A673 (cell line): ENCODE results near the gene TMEM184A. TPM values are rescaled to one million over a fixed set of nuclear protein-coding genes. Genes with fewer than 3 reads are reported as not detected.

Experiments
- BruUV-seq: library from RNA; stranded (reverse); fragments of 400-500 nt; replicated peaks from 2 replicates; lab custom pipeline; 2021; lab: Mats Ljungman, UMichigan
- CTCF ChIA-PET: fragments of 300-600 bp; sonication (Branson Sonifier 250); formaldehyde crosslinking; loops from one replicate; lab custom pipeline; 2022; ENCODE audit warnings: antibody characterized with exemption; lab: Charles Lee
- POLR2A ChIA-PET: fragments of 300-600 bp; sonication (Branson Sonifier 250); formaldehyde crosslinking; loops from one replicate; lab custom pipeline; 2022; ENCODE audit warnings: antibody characterized with exemption; ENCODE audit not compliant: low non-redundant PET; lab: Charles Lee
- DNase-seq: peaks from one replicate; pipeline ENCODE4 v3.0.0-alpha.2; 2015; ENCODE audit warnings: low spot score
- H3K27ac ChIP-seq: fragments of 200-600 bp; sonication (generic); 2 replicates; pipeline ENCODE4 v1.5.1; 2016; ENCODE audit warnings: mixed run types, low read depth, mild to moderate bottlenecking, mixed read lengths, antibody characterized with exemption, low read length; ENCODE audit not compliant: poor library complexity, severe bottlenecking
- H3K27me3 ChIP-seq: fragments of 200-600 bp; sonication (generic); replicated peaks from 2 replicates; pipeline ENCODE4 v1.6.1; 2017; ENCODE audit warnings: mixed run types, low read depth, mild to moderate bottlenecking, mixed read lengths, antibody characterized with exemption, low read length; ENCODE audit not compliant: insufficient read depth, poor library complexity
- H3K36me3 ChIP-seq: fragments of 200-600 bp; sonication (generic); 2 replicates; pipeline ENCODE4 v1.6.1; 2016; ENCODE audit warnings: mixed run types, mild to moderate bottlenecking, mixed read lengths, antibody characterized with exemption, low read length; ENCODE audit not compliant: insufficient read depth, poor library complexity, severe bottlenecking
- H3K4me1 ChIP-seq: fragments of 200-600 bp; sonication (generic); 2 replicates; pipeline ENCODE4 v1.6.1; 2017; ENCODE audit warnings: mixed run types, mild to moderate bottlenecking, mixed read lengths, antibody characterized with exemption, low read length; ENCODE audit not compliant: insufficient read depth, poor library complexity, severe bottlenecking
- H3K4me3 ChIP-seq: fragments of 200-600 bp; sonication (generic); 2 replicates; pipeline ENCODE4 v1.5.1; 2016; ENCODE audit warnings: low read depth, mixed run types, mild to moderate bottlenecking, mixed read lengths, low read length; ENCODE audit not compliant: poor library complexity, severe bottlenecking
- H3K9me3 ChIP-seq: fragments of 200-600 bp; sonication (generic); 2 replicates; pipeline ENCODE4 v1.6.1; 2016; ENCODE audit warnings: mixed run types, low read depth, mild to moderate bottlenecking, mixed read lengths, antibody characterized with exemption, low read length; ENCODE audit not compliant: poor library complexity, severe bottlenecking
- CTCF ChIP-seq: fragments of 300-800, 200-600 bp; sonication (generic); conservative IDR thresholded peaks from 2 replicates; pipeline ENCODE4 v1.5.1; 2017; ENCODE audit warnings: low read depth, mild to moderate bottlenecking, antibody characterized with exemption, low read length, moderate library complexity, mixed read lengths
- EZH2 ChIP-seq: fragments of 200-600 bp; sonication (generic); IDR thresholded peaks from 2 replicates; pipeline ENCODE4 v1.6.1; 2017; ENCODE audit warnings: borderline replicate concordance, low read depth, mild to moderate bottlenecking, mixed read lengths, antibody characterized with exemption, low read length; ENCODE audit not compliant: poor library complexity, severe bottlenecking
- intact Hi-C: fragments of 100-400 bp; cut with micrococcal nuclease; formaldehyde crosslinking; loops from one replicate; pipeline ENCODE4 v1.10.0; 2022; ENCODE audit not compliant: unreplicated experiment
- total RNA-seq: library from RNA; stranded (reverse); gene quantifications from 2 replicates; pipeline ENCODE4 v1.2.3, GENCODE V29; 2021

TMEM184A gene
- total RNA-seq, 1 experiment from 2014 or later, result not detected

GRCh38 chr7:1546274-1546908 lies 9.6 kb downstream of the TMEM184A start:
- Histone ChIP-seq H3K9me3 (no peaks in the 10 kb centered on the region), H3K27ac (no peak overlapping the region), H3K27me3 (no peaks in the 10 kb centered on the region), H3K36me3 (no peaks in the 10 kb centered on the region), H3K4me1 (no peaks in the 10 kb centered on the region), H3K4me3 (no peak overlapping the region)
- no TSS peak for BruUV-seq
- TF ChIP-seq EZH2 (no peak), CTCF (no peak)
- POLR2A ChIA-PET, result no interaction called here
- intact Hi-C loops, result no loop called here
- no peak for DNase-seq
- CTCF ChIA-PET, result no interaction called here

- intact Hi-C loops, result no loop called here
- TF ChIP-seq CTCF (no peak), EZH2 (no peak)
- Histone ChIP-seq H3K4me3 (no peak overlapping the region), H3K9me3 (no peaks in the 10 kb centered on the region), H3K36me3 (peaks cover 2% of the 10 kb centered on the region), H3K27me3 (no peaks in the 10 kb centered on the region), H3K4me1 (no peaks in the 10 kb centered on the region), H3K27ac (no peak overlapping the region)
- DNase-seq, result no peak
- ChIA-PET CTCF (no interaction called here), POLR2A (no interaction called here)
- no TSS peak for BruUV-seq
Observed at GRCh38 chr7:1545417-1546246, 10.4 kb downstream of the TMEM184A start.

GRCh38 chr7:1544896-1545416 lies 11.0 kb downstream of the TMEM184A start:
- ChIA-PET CTCF (no interaction called here), POLR2A (no interaction called here)
- Histone ChIP-seq H3K27me3 (no peaks in the 10 kb centered on the region), H3K36me3 (peaks cover 4% of the 10 kb centered on the region), H3K27ac (no peak overlapping the region), H3K4me3 (no peak overlapping the region), H3K4me1 (no peaks in the 10 kb centered on the region), H3K9me3 (no peaks in the 10 kb centered on the region)
- intact Hi-C loops, result no loop called here
- TF ChIP-seq EZH2 (no peak), CTCF (no peak)
- BruUV-seq, result no TSS peak
- no peak for DNase-seq
